Eye (tissue), 1 donor: ENCODE measurements around the gene SHH.

Source experiments
- DNase-seq: peaks from one replicate; pipeline ENCODE4 v3.0.0-alpha.2; 2015

The SHH gene

GRCh38 chr7:155804897-155805825 lies 7.1 kb downstream of the SHH start:
- DNase-seq, result peak; percentile 86

DNA sequence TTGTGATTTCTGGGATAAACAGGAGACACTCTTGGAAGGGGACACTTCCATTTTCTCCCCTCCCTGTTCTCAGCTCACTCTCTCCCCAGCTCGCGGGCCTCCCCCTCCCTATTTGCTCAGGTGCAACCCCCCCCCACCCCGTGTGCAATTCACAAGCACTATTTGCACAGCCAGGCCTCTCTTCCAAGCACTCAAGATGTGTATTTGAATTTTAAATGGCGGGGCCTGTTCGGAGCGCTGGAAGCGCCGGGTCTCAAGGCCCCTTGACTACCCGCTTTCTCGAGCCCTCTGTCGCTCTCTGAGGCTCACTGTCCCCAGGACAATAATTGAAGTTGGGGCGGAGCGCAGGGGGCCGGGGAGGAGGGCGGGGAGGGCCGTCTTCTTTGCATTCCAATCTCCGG lies 7.8 kb downstream of the SHH start:
- no peak for DNase-seq

DNA sequence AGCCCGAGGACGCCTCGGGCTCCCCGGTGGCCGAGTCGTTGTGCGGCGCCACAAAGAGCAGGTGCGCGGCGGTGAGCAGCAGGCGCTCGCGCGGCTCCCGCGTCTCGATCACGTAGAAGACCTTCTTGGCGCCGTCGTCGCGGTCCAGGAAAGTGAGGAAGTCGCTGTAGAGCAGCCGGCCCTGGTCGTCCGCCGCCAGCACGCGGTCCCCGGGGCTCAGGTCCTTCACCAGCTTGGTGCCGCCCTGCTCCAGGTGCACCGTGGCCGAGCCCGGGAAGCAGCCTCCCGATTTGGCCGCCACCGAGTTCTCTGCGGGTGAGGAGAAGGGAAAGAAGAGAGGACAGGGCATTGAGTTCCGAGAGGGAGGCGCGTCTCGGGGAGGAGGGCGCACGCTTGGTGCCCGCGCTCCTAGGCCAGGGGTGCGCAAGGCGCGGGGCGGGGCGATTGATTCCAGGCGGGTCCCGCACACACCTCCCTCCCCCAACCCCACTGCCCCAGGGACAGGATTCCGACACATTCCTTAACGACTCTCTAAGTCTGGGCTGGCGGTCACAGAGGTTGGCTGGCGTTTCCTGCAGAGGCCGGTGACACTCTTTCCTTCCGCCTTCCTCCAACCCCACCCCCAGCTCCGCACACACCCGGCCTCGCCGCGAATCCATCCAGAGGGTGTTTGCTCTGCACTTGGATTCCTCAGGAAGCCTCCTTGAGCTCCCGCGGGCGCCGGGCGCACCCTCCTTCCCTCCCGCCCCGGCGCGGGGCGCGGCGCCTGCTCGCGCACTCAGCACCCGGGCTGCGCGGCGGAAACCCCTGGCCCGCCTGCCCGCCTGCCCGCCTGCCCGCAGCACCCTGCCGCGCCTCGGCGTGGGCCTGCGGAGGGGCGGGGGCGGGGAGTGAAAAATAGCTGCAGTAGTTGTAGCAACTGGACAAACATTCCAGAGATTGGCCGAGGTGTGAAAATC lies 8.6 kb downstream of the SHH start:
- peak; percentile 68 for DNase-seq

GRCh38 chr7:155802906-155803417 lies 9.3 kb downstream of the SHH start:
- DNase-seq, result no peak

DNA sequence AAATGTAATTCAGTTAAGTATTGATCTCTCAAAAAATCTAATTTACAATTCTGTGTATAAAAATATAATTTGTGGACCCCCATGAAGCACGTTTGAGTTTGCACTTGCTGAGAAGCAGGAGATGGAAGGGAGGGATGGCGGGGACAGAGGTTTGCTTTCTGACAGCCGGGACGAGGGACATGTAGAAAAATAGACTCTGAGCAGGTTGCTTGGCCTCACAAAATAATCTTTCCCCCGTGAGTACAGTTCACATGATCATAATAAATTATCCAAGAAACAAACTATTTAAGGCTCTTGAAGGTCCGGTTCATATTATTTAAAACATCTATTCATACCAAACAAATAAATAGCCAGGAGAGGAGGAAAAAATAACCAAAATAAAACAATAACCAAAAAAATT lies 10.0 kb downstream of the SHH start:
- DNase-seq, result no peak

DNA sequence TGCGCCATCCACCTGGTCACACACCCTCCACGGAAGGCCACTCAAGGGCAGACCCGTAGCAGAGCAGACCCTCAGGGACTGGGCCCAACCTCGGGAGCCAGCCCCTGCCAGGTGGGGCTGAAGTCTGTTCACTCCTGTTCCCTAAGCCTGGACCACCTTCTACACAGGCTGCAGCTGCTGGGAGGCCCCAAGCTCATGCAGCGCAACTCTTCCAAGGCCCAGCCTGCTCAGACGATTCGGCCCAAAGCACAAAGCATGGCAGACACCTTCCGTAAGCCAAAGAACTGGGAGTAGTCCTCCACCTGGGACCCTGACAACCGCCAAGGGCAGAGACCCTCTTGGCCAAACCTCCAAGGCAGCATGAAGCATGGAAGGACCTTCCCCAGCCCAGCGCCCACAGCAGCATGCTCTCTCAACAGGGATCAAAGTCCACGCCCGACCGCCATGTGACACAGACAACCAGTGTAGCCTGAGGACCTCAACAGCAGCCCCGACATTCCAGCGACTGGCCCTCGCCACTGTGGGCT lies 11.5 kb downstream of the SHH start:
- DNase-seq, result no peak

GRCh38 chr7:155800301-155800700 lies 12.0 kb downstream of the SHH start:
- DNase-seq, result no peak

DNA sequence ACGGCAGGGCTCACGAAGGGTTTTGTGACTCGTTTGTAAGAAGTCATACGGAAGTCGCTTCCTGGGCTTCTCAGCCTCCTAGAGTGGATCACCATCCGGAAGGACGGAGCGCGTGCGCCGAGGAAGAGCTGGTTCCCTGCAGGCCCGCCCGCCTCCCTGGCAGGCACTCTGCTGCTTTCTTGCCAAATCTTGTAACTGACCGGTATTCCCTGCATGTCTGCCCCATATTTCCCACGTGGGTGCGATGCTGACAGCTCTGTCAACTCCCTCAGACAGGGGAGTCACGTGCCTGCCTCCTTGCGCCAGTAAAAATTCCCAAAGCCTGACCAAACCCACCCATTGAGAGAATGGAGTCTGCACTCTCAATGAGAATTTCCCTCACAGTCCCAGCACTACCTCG lies 12.7 kb downstream of the SHH start:
- DNase-seq, result no peak

DNA sequence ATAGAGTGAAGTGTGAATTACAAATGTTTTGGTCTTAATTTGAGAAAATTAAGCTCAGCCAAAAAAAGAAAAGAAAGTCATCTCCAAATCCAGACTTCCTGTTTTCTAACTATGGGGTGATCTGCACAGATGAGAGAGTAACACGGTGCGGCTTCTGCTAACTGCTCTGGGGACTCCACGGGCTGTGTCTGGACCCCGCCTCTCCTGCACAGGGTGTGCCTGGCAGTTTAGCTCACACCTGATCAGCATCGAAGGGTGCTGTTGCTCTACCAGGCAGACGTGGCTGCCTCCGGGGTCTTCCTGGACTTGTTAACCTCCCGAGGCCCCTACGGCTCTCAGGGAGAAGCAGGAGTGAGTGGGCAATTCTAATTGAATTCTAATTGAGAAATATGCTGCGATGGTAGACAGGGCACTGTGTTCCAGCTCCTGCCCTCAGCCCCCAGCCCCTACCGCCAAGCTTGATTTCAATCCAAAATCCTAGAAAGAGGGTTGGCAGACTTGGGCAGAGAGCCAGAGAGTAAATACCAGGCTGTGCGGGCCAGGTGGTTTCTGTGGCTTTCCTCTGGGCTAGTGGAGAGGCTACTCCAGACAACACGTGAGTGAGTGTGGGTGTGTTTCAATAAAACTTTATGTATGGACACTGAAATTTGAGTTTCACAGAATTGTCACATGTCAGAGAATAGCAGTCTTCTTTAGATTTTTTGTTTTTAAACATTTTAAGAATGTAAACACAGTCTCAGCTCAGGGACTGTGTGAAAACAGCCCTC lies 13.4 kb downstream of the SHH start:
- DNase-seq, result no peak

DNA sequence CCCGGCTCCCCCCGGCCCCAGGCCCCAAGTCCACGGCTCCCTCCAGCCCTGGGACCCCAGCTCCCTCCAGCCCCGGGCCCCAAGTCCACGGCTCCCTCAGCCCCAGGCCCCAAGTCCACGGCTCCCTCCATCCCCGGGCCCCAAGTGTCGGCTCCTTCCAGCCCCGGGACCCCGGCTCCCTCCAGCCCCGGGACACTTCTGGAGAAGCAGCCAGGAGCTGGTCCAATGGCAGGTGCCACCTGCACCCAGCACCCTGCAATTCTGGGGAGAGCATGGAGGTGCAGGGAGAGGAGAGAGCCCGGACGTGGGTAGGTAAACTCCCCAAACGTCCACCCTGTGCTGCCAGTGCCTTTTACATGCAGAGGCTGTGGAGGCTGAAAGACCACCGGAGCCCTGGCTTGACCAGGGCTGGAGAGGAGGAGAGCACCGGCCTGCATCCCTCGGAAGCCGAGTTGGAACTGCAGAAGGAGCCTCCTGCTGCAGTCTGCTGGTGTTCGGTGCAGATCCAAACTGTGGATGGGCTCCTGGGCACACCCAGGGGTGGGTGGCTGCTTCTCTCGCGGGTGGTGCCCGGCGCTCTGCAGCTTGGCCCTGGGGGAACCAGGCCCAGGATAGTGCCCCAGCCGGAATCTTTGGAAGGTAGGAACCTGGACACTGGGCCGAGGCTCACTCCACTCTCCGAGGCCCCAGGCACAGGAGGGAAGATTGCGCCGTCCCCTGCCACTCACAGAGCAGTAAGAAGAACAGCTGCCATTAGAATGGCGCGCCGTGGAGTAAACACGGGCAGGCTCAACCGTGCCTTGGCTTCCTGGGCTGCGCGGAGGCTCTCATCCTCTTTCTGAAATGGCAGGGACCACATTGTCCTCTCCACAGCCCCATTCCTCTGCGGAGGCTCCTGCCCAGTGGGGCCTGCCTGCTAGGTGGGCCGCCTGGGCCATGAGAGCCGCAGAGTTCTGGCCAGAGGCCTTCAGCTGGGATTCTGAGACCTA lies 14.7 kb downstream of the SHH start:
- DNase-seq, result no peak

- peak; percentile 57 for DNase-seq
These were observed 15.6 kb downstream of the SHH start for GRCh38 chr7:155796381-155797261.

- DNase-seq, result no peak
These were observed 16.3 kb downstream of the SHH start for GRCh38 chr7:155795951-155796350.

- no peak for DNase-seq
These were observed 16.9 kb downstream of the SHH start for GRCh38 chr7:155795401-155795800.

- DNase-seq, result no peak
These were observed 18.1 kb downstream of the SHH start for GRCh38 chr7:155794196-155794595.

DNA sequence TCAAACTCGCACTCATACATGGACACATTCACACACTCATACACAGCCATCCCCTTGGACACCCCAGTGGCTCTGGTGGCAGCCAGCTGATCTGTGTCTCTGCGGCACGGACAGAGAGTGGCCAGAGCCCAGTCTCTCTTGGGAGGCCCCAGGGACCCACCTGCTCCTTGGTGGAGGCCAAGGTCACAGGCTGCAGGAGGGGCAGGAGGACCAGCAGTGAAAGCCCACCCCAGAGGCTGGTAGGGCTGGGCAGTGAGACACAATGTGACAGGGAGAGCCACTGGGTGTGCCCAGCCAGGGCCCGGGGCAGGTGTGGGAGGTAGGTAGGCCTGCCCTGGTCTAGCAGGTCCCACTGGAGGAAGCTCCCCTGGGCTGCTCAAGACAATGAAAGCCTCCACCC lies 18.5 kb downstream of the SHH start:
- no peak for DNase-seq

GRCh38 chr7:155792999-155793560 lies 19.2 kb downstream of the SHH start:
- DNase-seq, result no peak

- no peak for DNase-seq
These were observed 19.8 kb downstream of the SHH start for GRCh38 chr7:155792315-155792960.

GRCh38 chr7:155791836-155792235 lies 20.4 kb downstream of the SHH start:
- DNase-seq, result no peak

- no peak for DNase-seq
These were observed 21.0 kb downstream of the SHH start for GRCh38 chr7:155791214-155791737.
